IMR-90 (cell line): ENCODE results near the gene PPP1R13L.

Experiments
- BHLHE40 ChIP-seq: fragments of 150-350 bp; IDR thresholded peaks from 2 replicates; pipeline ENCODE4 v1.6.1; 2016; ENCODE audit warnings: mild to moderate bottlenecking, low read depth, low read length
- CEBPB ChIP-seq: IDR thresholded peaks from 2 replicates; pipeline ENCODE4 v1.6.1; 2012; ENCODE audit warnings: low read depth, low read length, improper control_type of control experiment
- CTCF ChIP-seq: conservative IDR thresholded peaks from 2 replicates; pipeline ENCODE4 v1.5.1; 2012; ENCODE audit warnings: mild to moderate bottlenecking, low read depth, low read length, improper control_type of control experiment
- FOS ChIP-seq: fragments of 150-350 bp; IDR thresholded peaks from 2 replicates; pipeline ENCODE4 v1.6.1; 2016; ENCODE audit warnings: low read depth, low read length
- MAZ ChIP-seq: IDR thresholded peaks from 2 replicates; pipeline ENCODE4 v1.6.1; 2012; ENCODE audit warnings: low read depth, mild to moderate bottlenecking, low read length, improper control_type of control experiment, moderate library complexity, borderline replicate concordance
- NFE2L2 ChIP-seq: fragments of 150-350 bp; IDR thresholded peaks from 2 replicates; pipeline ENCODE4 v1.6.1; 2016; ENCODE audit warnings: low read depth, mild to moderate bottlenecking, low read length
- POLR2A ChIP-seq: IDR thresholded peaks from 2 replicates; pipeline ENCODE4 v1.6.1; 2012; ENCODE audit warnings: mild to moderate bottlenecking, low read depth, low read length
- RAD21 ChIP-seq: IDR thresholded peaks from 2 replicates; pipeline ENCODE4 v1.6.1; 2012; ENCODE audit warnings: low read length, improper control_type of control experiment
- RCOR1 ChIP-seq: IDR thresholded peaks from 2 replicates; pipeline ENCODE4 v1.6.1; 2012; ENCODE audit warnings: mild to moderate bottlenecking, low read length, improper control_type of control experiment; ENCODE audit not compliant: insufficient replicate concordance
- SMC3 ChIP-seq: fragments of 150-350 bp; IDR thresholded peaks from 2 replicates; pipeline ENCODE4 v1.6.1; 2016; ENCODE audit warnings: low read depth, mild to moderate bottlenecking, antibody characterized with exemption, low read length, moderate library complexity
- USF2 ChIP-seq: fragments of 150-350 bp; IDR thresholded peaks from 2 replicates; pipeline ENCODE4 v1.6.1; 2017; ENCODE audit warnings: mild to moderate bottlenecking, antibody characterized with exemption, low read length, low read depth

GRCh38 chr19:45450012-45450333, 45.1 kb upstream of the PPP1R13L start:
- TF ChIP-seq CEBPB (no peak), CTCF (no peak), RCOR1 (no peak), POLR2A (no peak), USF2 (no peak), BHLHE40 (no peak), FOS (no peak), MAZ (no peak), RAD21 (no peak), SMC3 (no peak), NFE2L2 (no peak)
